Osteoblast (primary cell): ENCODE measurements around the gene SF3B5. TPM values are rescaled to one million over a fixed set of nuclear protein-coding genes. Genes with fewer than 3 reads are reported as not detected.

Experiments
- DNase-seq: peaks from one replicate; pipeline ENCODE4 v3.0.0; 2011; ENCODE audit warnings: low spot score, mixed read lengths; ENCODE audit not compliant: insufficient read length; ENCODE audit errors: missing footprints
- H2AFZ ChIP-seq: 2 replicates; pipeline ENCODE4 v1.6.0; 2011; ENCODE audit warnings: mild to moderate bottlenecking, low read length
- H3K27ac ChIP-seq: 2 replicates; pipeline ENCODE4 v1.5.1; 2011; ENCODE audit warnings: mild to moderate bottlenecking, low read depth, low read length, moderate library complexity
- H3K27me3 ChIP-seq: 2 replicates; pipeline ENCODE4 v1.6.0; 2012; ENCODE audit warnings: mild to moderate bottlenecking, control low read depth, inconsistent platforms, low read length, moderate library complexity; ENCODE audit not compliant: insufficient read depth
- H3K36me3 ChIP-seq: 2 replicates; pipeline ENCODE4 v1.5.1; 2011; ENCODE audit warnings: mild to moderate bottlenecking, low read length, control low read depth, moderate library complexity; ENCODE audit not compliant: insufficient read depth
- H3K4me1 ChIP-seq: 2 replicates; pipeline ENCODE4 v1.5.1; 2011; ENCODE audit warnings: mild to moderate bottlenecking, low read length, control low read depth, moderate library complexity; ENCODE audit not compliant: insufficient read depth
- H3K4me2 ChIP-seq: 2 replicates; pipeline ENCODE4 v1.6.0; 2011; ENCODE audit warnings: mild to moderate bottlenecking, low read length; ENCODE audit not compliant: insufficient read depth
- H3K4me3 ChIP-seq: fragments of 200-600 bp; sonication (generic); 3 replicates; pipeline ENCODE4 v1.5.1; 2012; ENCODE audit warnings: mild to moderate bottlenecking, low read length, inconsistent platforms; ENCODE audit not compliant: insufficient read depth
- H3K79me2 ChIP-seq: 2 replicates; pipeline ENCODE4 v1.6.0; 2012; ENCODE audit warnings: mild to moderate bottlenecking, low read length, control low read depth, inconsistent platforms; ENCODE audit not compliant: insufficient read depth
- H3K9me3 ChIP-seq: 2 replicates; pipeline ENCODE4 v1.5.1; 2011; ENCODE audit warnings: low read depth, low read length, control low read depth
- H4K20me1 ChIP-seq: 2 replicates; pipeline ENCODE4 v1.6.0; 2012; ENCODE audit warnings: mild to moderate bottlenecking, low read length, control low read depth; ENCODE audit not compliant: insufficient read depth
- CTCF ChIP-seq: IDR thresholded peaks from 2 replicates; pipeline ENCODE4 v1.5.1; 2011; ENCODE audit warnings: mild to moderate bottlenecking, low read depth, low read length, moderate library complexity; ENCODE audit errors: extremely low read depth
- total RNA-seq: library from RNA; depleted of rRNA; stranded (reverse); fragments of >200 nt; gene quantifications from 2 replicates; pipeline ENCODE4 v1.2.3, GENCODE V29; 2012

SF3B5 gene
- total RNA-seq, 1 donor = 78.9 TPM

- no peak overlapping the region for H3K4me3 ChIP-seq
- H3K4me2 ChIP-seq = peak overlapping the region; percentile 53
- no peaks in the 10 kb centered on the region for H3K9me3 ChIP-seq
- H4K20me1 ChIP-seq = no peaks in the 10 kb centered on the region
- H3K79me2 ChIP-seq = no peaks in the 10 kb centered on the region
- peaks cover 8% of the 10 kb centered on the region for H3K4me1 ChIP-seq
- no peak overlapping the region for H2AFZ ChIP-seq
- no peaks in the 10 kb centered on the region for H3K27me3 ChIP-seq
- no peak for TF ChIP-seq CTCF
- no peaks in the 10 kb centered on the region for H3K36me3 ChIP-seq
- peak; percentile 60 for DNase-seq
- H3K27ac ChIP-seq = no peak overlapping the region
Measured at GRCh38 chr6:144131248-144131709, 35.9 kb upstream of the SF3B5 start.

DNA sequence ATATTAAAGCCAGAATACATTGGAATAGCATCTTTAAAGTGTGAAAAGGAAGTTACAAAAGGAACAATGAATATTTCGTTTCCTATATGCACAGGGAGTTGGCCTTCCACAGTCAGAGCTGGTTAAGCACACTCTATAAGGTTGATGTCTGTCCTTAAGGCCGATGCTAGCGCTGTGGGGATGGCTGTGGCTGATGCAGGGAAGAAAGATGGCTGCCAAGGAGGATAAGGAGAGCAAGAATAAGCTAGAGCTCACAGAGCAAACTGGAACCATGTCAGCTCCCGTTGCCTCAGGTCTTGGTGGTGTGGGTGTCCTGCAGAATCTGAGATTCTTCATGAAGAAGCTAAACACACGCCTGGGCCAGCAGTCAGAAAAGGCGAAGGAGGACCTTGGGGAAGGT lies 34.1 kb upstream of the SF3B5 start:
- H2AFZ ChIP-seq = no peak overlapping the region
- H3K9me3 ChIP-seq = no peaks in the 10 kb centered on the region
- no peak for DNase-seq
- no peak for TF ChIP-seq CTCF
- no peaks in the 10 kb centered on the region for H4K20me1 ChIP-seq
- no peaks in the 10 kb centered on the region for H3K36me3 ChIP-seq
- H3K4me3 ChIP-seq = no peak overlapping the region
- no peaks in the 10 kb centered on the region for H3K27me3 ChIP-seq
- peaks cover 8% of the 10 kb centered on the region for H3K4me1 ChIP-seq
- H3K4me2 ChIP-seq = no peak overlapping the region
- no peaks in the 10 kb centered on the region for H3K79me2 ChIP-seq
- H3K27ac ChIP-seq = no peak overlapping the region

DNA sequence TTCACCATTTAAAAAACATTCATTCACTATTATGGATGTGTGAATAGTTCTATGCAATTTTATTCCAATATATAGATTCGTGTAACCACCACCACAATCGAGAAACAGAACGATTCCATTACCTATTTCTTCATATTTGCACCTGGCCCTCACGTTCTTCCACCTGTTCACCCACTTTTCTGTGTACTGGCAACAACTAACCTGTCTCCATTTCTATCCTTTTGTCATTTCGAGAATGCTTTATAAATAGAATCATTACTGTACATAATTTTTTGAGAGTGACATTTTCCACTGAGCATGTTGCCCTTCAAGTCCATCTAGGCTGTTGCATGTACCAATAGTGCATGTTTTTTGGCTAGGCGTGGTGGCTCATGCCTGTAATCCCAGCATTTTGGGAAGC lies 31.7 kb upstream of the SF3B5 start:
- no peaks in the 10 kb centered on the region for H3K9me3 ChIP-seq
- DNase-seq = no peak
- H3K27ac ChIP-seq = no peak overlapping the region
- no peaks in the 10 kb centered on the region for H4K20me1 ChIP-seq
- peaks cover 8% of the 10 kb centered on the region for H3K4me1 ChIP-seq
- H3K36me3 ChIP-seq = no peaks in the 10 kb centered on the region
- H3K4me3 ChIP-seq = no peak overlapping the region
- H3K27me3 ChIP-seq = no peaks in the 10 kb centered on the region
- H3K4me2 ChIP-seq = no peak overlapping the region
- H3K79me2 ChIP-seq = no peaks in the 10 kb centered on the region
- no peak for TF ChIP-seq CTCF
- no peak overlapping the region for H2AFZ ChIP-seq

DNA sequence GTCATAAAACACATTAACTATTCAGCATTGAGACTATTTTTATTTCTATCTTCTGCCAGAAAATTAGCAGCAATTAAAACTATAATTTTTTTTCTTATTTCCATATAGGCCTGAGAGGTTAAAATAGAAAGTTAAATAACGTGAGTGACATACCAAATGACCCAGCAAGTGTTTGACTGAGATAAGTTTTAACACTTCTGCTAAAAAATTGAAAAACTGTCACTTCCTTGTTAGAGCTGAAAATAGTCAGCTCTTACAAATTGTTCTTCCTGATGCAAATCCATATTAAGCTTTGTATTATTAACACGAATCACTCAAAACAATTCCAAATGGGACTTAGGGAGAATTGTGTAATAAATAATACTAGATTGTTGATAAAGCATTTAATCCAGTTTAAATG lies 28.5 kb upstream of the SF3B5 start:
- Histone ChIP-seq H3K27me3 (no peaks in the 10 kb centered on the region), H3K27ac (no peak overlapping the region), H3K36me3 (no peaks in the 10 kb centered on the region), H3K9me3 (no peaks in the 10 kb centered on the region), H3K79me2 (no peaks in the 10 kb centered on the region), H4K20me1 (no peaks in the 10 kb centered on the region), H3K4me1 (no peaks in the 10 kb centered on the region), H3K4me2 (no peak overlapping the region), H2AFZ (no peak overlapping the region), H3K4me3 (no peak overlapping the region)
- DNase-seq = no peak
- no peak for TF ChIP-seq CTCF
